ENCODE results near the gene MYO1B. TPM values are rescaled to one million over a fixed set of nuclear protein-coding genes. Genes with fewer than 3 reads are reported as not detected.

Gene MYO1B
- total RNA-seq, 5 donors from 2014 or later (not counting 1 experiment from before 2014, with no cell fraction given): 0.39 to 1.3 (median 0.73) TPM

DNA sequence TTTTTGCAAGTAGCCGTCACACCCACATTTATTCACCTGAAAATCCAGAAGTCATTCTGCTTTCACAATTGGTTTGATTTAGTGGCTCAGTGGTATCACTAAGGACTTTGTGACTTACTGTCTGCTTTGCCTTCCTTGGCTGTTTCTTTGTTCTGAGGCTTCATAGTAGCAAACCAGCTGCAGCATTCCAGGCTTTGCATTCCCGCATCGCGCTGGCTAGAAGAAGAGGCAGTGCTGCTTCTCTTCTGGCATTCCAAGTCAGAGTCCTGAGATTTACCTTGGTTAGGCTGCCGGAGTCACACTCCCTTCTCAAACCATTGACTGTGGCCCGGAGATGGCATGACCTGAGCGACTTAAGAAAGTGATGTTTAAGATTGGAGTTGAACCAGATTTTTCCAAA lies 35.1 kb downstream of the MYO1B start:
- Histone ChIP-seq H3K4me3 (ENCODE audit: control insufficient read depth in 1 of 2, extremely low read depth in 1 of 2, low read length in 1 of 2) (no peak overlapping the region), H3K27me3 (replicated peaks in 1 of 2; ENCODE audit: control insufficient read depth in 2 of 2, extremely low read depth in 1 of 2, insufficient read depth in 2 of 2, low read length in 1 of 2) (no peaks in the 10 kb centered on the region), H3K9me3 (no peaks in the 10 kb centered on the region), H3K27ac (ENCODE audit: low read length) (no peak overlapping the region), H3K4me1 (ENCODE audit: control insufficient read depth in 1 of 2, extremely low read depth in 1 of 2, insufficient read depth in 2 of 2, low read length in 2 of 2) (no peaks in the 10 kb centered on the region), H3K36me3 (ENCODE audit: control insufficient read depth in 2 of 2, extremely low read depth in 1 of 2, insufficient read depth in 1 of 2, low read length in 1 of 2) (no peaks in the 10 kb centered on the region)
- POLR2A ChIA-PET: interaction anchor here in 1 of 2 donors (0.8 kb wide), 1 partner anchor 827 kb away, joined by 3 read pairs; no protein-coding TSS in a partner anchor
- ATAC-seq (replicated peaks in 1 of 4) (no peak), DNase-seq (no peak)
- Mint-ChIP-seq H3K4me1 (no peaks in the 10 kb centered on the region), H3K9me3 (no peaks in the 10 kb centered on the region), H3K27me3 (peaks cover 7% of the 10 kb centered on the region in 2 donors), H3K4me3 (no peak overlapping the region), H3K36me3 (no peaks in the 10 kb centered on the region), H3K27ac (no peak overlapping the region)
- CTCF ChIA-PET: interaction anchor here in 1 of 2 donors (0.7 kb wide), 1 partner anchor 52 kb away, joined by 5 read pairs; no protein-coding TSS in a partner anchor
- 100% methylated on average over 4 of the region's 7 CpGs for WGBS (ENCODE audit: insufficient coverage)

DNA sequence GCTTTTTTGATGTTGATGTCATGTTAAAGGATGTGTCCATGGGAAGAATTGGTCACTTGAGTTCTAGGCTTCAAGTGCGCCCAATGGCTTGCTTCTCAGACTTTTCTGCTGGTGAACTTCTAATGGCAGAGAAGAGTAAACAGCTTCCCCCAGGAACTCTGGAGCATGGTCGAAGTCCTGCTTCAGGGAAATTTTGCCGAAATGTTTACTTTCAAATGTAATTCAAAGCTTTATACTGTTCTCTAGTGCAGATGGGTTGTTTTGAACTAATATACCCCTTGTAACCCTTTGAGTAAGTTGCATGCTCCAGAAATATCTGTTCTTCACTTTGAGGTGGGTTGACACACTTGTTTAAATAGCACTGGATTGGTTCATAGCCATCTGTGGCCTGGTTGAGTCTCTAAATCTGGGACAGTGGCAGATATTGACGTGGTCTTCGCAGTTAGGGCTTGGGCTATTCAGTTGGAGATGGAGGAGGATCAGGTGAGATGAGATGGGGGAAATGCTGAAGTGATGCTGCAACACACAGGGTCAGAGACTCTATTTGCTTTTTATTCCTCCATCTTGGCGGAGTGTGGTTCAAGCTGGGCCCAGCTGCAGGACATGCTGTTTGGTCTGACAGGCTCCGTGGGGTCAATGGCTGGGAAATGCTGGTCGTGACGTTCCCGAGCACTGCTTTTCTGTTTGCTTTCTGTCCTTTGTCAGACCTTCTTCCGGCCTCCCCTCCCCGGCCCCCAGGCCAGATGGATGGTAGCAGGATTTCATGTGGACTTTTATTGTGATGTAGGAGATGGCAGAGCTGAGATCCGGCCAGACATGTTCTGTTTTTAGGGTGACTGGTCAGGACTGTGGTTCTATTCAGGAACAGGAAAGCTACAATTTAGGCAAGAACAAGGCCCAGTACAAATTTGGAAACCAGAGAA lies 35.9 kb downstream of the MYO1B start:
- Mint-ChIP-seq H3K36me3 (no peaks in the 10 kb centered on the region), H3K27me3 (peaks cover 5 to 6% of the 10 kb centered on the region in 2 donors)

DNA sequence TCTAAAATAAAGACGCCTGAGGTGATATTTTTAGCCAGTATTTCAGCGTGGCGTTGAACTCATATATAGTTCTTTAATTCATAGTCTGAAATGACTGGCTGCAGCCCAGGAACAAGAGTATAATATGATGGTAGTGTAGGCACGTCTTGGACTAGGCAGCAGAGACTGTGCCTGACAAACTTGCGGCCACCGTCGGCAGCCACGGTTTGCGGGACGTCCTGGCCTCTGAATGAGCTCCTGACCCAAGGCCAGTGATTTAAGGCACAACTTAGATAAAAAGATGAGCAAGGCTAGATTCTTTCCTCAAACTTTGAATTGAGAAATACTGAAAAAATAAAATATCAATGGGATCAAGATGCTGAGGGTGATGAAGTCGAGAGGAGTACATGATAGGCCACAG lies 40.0 kb downstream of the MYO1B start:
- Mint-ChIP-seq H3K4me3 (no peak overlapping the region), H3K36me3 (no peaks in the 10 kb centered on the region), H3K4me1 (no peaks in the 10 kb centered on the region), H3K9me3 (no peaks in the 10 kb centered on the region), H3K27ac (no peak overlapping the region), H3K27me3 (no peaks in the 10 kb centered on the region)
- 70% methylated on average over 9 of the region's 11 CpGs for WGBS (ENCODE audit: insufficient coverage)
- H3K36me3 ChIP-seq (ENCODE audit: control insufficient read depth in 2 of 2, extremely low read depth in 1 of 2, insufficient read depth in 1 of 2, low read length in 1 of 2): no peaks in the 10 kb centered on the region
- DNase-seq (no peak), ATAC-seq (replicated peaks in 1 of 4) (no peak)
- no peak overlapping the region for H3K27ac ChIP-seq (ENCODE audit: low read length)
- no peaks in the 10 kb centered on the region for H3K9me3 ChIP-seq
- POLR2A ChIA-PET: no interaction called here
- CTCF ChIA-PET: no interaction called here
- no peaks in the 10 kb centered on the region for H3K4me1 ChIP-seq (ENCODE audit: control insufficient read depth in 1 of 2, extremely low read depth in 1 of 2, insufficient read depth in 2 of 2, low read length in 2 of 2)
- no peaks in the 10 kb centered on the region for H3K27me3 ChIP-seq (replicated peaks in 1 of 2; ENCODE audit: control insufficient read depth in 2 of 2, extremely low read depth in 1 of 2, insufficient read depth in 2 of 2, low read length in 1 of 2)
- H3K4me3 ChIP-seq (ENCODE audit: control insufficient read depth in 1 of 2, extremely low read depth in 1 of 2, low read length in 1 of 2): no peak overlapping the region

More for the DNA sequence above, 35.9 kb downstream of the MYO1B start:
- WGBS (ENCODE audit: insufficient coverage): 89% methylated on average over 11 of the region's 13 CpGs
- Histone ChIP-seq H3K9me3 (no peaks in the 10 kb centered on the region), H3K27me3 (replicated peaks in 1 of 2; ENCODE audit: control insufficient read depth in 2 of 2, extremely low read depth in 1 of 2, insufficient read depth in 2 of 2, low read length in 1 of 2) (no peaks in the 10 kb centered on the region), H3K27ac (ENCODE audit: low read length) (no peak overlapping the region), H3K36me3 (ENCODE audit: control insufficient read depth in 2 of 2, extremely low read depth in 1 of 2, insufficient read depth in 1 of 2, low read length in 1 of 2) (no peaks in the 10 kb centered on the region), H3K4me1 (ENCODE audit: control insufficient read depth in 1 of 2, extremely low read depth in 1 of 2, insufficient read depth in 2 of 2, low read length in 2 of 2) (no peaks in the 10 kb centered on the region), H3K4me3 (ENCODE audit: control insufficient read depth in 1 of 2, extremely low read depth in 1 of 2, low read length in 1 of 2) (no peak overlapping the region)
- ChIA-PET CTCF (no interaction called here), POLR2A (no interaction called here)
- Mint-ChIP-seq H3K4me1 (no peaks in the 10 kb centered on the region), H3K27ac (no peak overlapping the region), H3K4me3 (no peak overlapping the region), H3K9me3 (no peaks in the 10 kb centered on the region)
- DNase-seq: no peak
- no peak for ATAC-seq (replicated peaks in 1 of 4)

DNA sequence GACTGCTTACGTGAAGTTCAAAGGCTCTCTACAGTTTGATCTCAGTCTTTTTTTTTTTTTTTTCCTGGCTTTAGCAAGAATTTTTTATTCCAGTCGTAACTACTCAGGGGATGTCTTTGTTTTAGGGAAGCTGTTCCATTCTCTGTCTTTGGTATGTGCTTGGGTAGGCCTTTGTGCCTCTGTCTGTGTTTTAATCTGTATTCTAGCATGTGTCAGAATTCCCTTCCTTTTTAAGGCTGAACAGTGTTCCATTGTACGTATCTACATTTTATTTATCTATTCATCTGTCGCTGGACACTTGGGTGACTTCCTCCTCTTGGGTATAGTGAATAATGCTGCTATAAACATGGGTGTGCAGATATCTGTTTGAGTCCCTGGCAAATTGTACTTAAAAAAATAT lies 42.6 kb downstream of the MYO1B start:
- CTCF ChIA-PET: interaction anchor here in 1 of 2 donors (0.7 kb wide), 2 partner anchors 12 to 108 kb away, joined by 3 to 5 read pairs; no protein-coding TSS in a partner anchor
- POLR2A ChIA-PET: interaction anchor here (0.6 kb wide), 2 partner anchors 12 to 62 kb away, joined by 3 read pairs; no protein-coding TSS in a partner anchor
- 50% methylated on average over 1 of the region's 4 CpGs for WGBS (ENCODE audit: insufficient coverage)
- no peaks in the 10 kb centered on the region for H3K4me1 Mint-ChIP-seq
- H3K9me3 ChIP-seq: no peaks in the 10 kb centered on the region
- H3K4me3 ChIP-seq (ENCODE audit: control insufficient read depth in 1 of 2, extremely low read depth in 1 of 2, low read length in 1 of 2): no peak overlapping the region
- H3K9me3 Mint-ChIP-seq: no peaks in the 10 kb centered on the region
- no peaks in the 10 kb centered on the region for H3K27me3 ChIP-seq (replicated peaks in 1 of 2; ENCODE audit: control insufficient read depth in 2 of 2, extremely low read depth in 1 of 2, insufficient read depth in 2 of 2, low read length in 1 of 2)
- H3K36me3 ChIP-seq (ENCODE audit: control insufficient read depth in 2 of 2, extremely low read depth in 1 of 2, insufficient read depth in 1 of 2, low read length in 1 of 2): no peaks in the 10 kb centered on the region
- H3K4me1 ChIP-seq (ENCODE audit: control insufficient read depth in 1 of 2, extremely low read depth in 1 of 2, insufficient read depth in 2 of 2, low read length in 2 of 2): no peaks in the 10 kb centered on the region
- no peak overlapping the region for H3K4me3 Mint-ChIP-seq
- no peaks in the 10 kb centered on the region for H3K27me3 Mint-ChIP-seq
- DNase-seq (no peak), ATAC-seq (replicated peaks in 1 of 4) (no peak)
- H3K27ac Mint-ChIP-seq: no peak overlapping the region
- H3K27ac ChIP-seq (ENCODE audit: low read length): no peak overlapping the region
- H3K36me3 Mint-ChIP-seq: no peaks in the 10 kb centered on the region

DNA sequence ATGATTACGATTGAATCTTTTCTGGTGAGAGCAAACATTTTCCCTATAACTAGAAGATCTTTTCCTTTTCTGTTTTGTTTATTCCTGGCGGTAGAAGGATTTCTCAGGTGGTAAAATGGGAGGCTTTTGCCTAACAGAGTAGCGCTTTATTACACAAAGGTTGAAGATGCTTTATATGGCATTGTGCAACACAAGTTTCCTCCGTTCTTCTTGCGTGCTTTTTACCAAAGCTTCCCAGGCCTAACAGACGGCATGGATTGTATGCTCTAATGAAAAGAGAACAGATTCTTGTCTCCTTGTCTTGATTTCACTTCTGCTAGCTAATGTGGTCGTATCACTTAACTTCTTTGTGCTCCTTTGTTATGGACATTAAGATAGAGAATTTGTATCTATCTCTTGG lies 43.8 kb downstream of the MYO1B start:
- H3K27ac Mint-ChIP-seq: no peak overlapping the region
- H3K4me1 ChIP-seq (ENCODE audit: control insufficient read depth in 1 of 2, extremely low read depth in 1 of 2, insufficient read depth in 2 of 2, low read length in 2 of 2): no peaks in the 10 kb centered on the region
- H3K27me3 ChIP-seq (replicated peaks in 1 of 2; ENCODE audit: control insufficient read depth in 2 of 2, extremely low read depth in 1 of 2, insufficient read depth in 2 of 2, low read length in 1 of 2): no peaks in the 10 kb centered on the region
- no peak for ATAC-seq (replicated peaks in 1 of 4)
- no peak for DNase-seq
- H3K4me3 ChIP-seq (ENCODE audit: control insufficient read depth in 1 of 2, extremely low read depth in 1 of 2, low read length in 1 of 2): no peak overlapping the region
- H3K4me3 Mint-ChIP-seq: no peak overlapping the region
- no peaks in the 10 kb centered on the region for H3K9me3 ChIP-seq
- H3K36me3 Mint-ChIP-seq: no peaks in the 10 kb centered on the region
- H3K9me3 Mint-ChIP-seq: no peaks in the 10 kb centered on the region
- WGBS (ENCODE audit: insufficient coverage): 100% methylated on average over 2 of the region's 7 CpGs
- H3K27me3 Mint-ChIP-seq: no peaks in the 10 kb centered on the region
- no peaks in the 10 kb centered on the region for H3K4me1 Mint-ChIP-seq
- ChIA-PET CTCF (no interaction called here), POLR2A (no interaction called here)
- H3K27ac ChIP-seq (ENCODE audit: low read length): no peak overlapping the region
- no peaks in the 10 kb centered on the region for H3K36me3 ChIP-seq (ENCODE audit: control insufficient read depth in 2 of 2, extremely low read depth in 1 of 2, insufficient read depth in 1 of 2, low read length in 1 of 2)

DNA sequence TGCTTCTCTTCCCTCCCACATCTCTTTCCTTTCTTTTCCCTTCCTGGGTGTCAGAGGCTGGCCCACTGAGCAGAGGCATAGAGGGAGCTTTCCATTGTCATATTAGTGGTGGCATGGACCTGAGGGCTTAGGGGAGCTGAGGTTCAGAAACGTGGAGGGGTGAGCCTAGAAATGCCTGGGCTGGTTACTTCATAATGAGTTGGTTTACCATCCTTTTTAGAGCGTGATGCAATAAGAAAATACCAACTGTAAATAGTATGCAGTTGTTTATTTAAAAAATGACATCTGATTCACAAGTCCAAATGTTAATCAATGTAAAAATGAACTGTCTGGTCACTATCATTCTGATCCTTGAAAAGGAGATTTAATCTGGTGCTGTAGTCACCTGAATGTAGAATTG lies 46.3 kb downstream of the MYO1B start:
- ChIA-PET POLR2A (interaction anchor here in 1 of 2 donors (0.6 kb wide), 1 partner anchor 11 kb away, joined by 3 read pairs; no protein-coding TSS in a partner anchor), CTCF (interaction anchor here in 1 of 2 donors (0.6 kb wide), 1 partner anchor 133 kb away, joined by 3 read pairs; no protein-coding TSS in a partner anchor)
- Mint-ChIP-seq H3K4me3 (no peak overlapping the region), H3K4me1 (no peaks in the 10 kb centered on the region), H3K36me3 (no peaks in the 10 kb centered on the region), H3K27me3 (no peaks in the 10 kb centered on the region), H3K9me3 (no peaks in the 10 kb centered on the region), H3K27ac (no peak overlapping the region)
- Histone ChIP-seq H3K27ac (ENCODE audit: low read length) (no peak overlapping the region), H3K4me3 (ENCODE audit: control insufficient read depth in 1 of 2, extremely low read depth in 1 of 2, low read length in 1 of 2) (no peak overlapping the region), H3K27me3 (replicated peaks in 1 of 2; ENCODE audit: control insufficient read depth in 2 of 2, extremely low read depth in 1 of 2, insufficient read depth in 2 of 2, low read length in 1 of 2) (no peaks in the 10 kb centered on the region), H3K4me1 (ENCODE audit: control insufficient read depth in 1 of 2, extremely low read depth in 1 of 2, insufficient read depth in 2 of 2, low read length in 2 of 2) (no peaks in the 10 kb centered on the region), H3K36me3 (ENCODE audit: control insufficient read depth in 2 of 2, extremely low read depth in 1 of 2, insufficient read depth in 1 of 2, low read length in 1 of 2) (no peaks in the 10 kb centered on the region), H3K9me3 (no peaks in the 10 kb centered on the region)
- 67% methylated on average over 1 of the region's 2 CpGs for WGBS (ENCODE audit: insufficient coverage)
- DNase-seq (no peak), ATAC-seq (replicated peaks in 1 of 4) (no peak)
